ENCODE data around the gene MYO10.

MYO10 gene

DNA sequence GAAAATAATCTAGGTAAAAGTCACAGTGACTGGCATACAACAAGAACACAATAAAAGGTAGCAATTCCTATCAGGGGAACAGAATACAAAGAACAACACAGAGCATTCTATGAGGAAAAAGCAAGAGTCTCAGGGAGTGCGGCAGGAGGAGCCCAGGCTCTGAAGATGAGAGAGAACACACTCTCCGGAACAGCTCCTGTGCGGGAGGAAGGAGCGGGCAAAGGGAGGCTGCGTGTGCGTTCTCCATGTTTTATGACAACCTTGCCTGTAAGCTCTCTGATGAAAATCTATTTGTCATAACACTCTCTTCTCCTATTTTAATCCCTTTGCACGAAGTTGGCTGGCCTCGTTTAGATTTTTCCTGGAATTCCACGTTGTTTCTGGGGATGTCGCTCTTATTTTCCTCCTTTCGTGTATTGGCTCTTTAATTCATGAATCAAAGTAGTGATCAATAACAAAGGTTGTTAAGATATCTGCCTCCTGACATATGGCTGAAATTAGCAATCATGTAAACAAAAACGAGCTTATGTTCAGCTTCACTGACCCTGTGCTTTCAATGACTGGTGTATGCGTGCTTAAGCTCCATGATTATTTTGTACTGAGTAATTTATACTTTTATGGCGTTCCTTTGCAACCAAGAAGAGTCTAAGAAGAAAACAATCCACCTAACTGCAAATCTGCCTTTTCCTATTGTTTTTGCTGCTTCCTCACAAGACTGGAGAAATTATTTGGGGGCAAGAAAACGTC is 109.5 kb downstream of the MYO10 start:
- no peak for DNase-seq (ENCODE audit: extremely low read depth in 1 of 2, low read depth in 1 of 2)

- DNase-seq (ENCODE audit: extremely low read depth in 1 of 2, low read depth in 1 of 2): no peak
These were observed 116.4 kb downstream of the MYO10 start for GRCh38 chr5:16819522-16820167.

DNA sequence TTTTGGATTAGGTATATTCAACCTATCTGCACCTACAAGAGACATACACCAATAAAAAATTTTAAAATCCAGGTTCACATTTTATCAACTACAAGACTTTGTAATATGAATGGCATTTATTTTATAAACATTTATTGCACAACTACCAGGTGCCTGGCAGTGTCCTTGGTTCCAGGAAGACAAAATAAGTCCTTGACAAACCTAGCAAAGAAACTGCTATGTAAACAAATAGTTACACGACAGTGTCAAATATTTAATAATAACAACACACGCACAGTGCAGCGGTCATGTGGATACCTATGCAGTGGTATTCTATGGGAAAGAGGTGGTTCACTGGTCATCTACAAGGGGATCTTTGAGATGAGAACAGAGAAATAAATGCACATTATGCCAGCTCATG is 120.7 kb downstream of the MYO10 start:
- no peak for DNase-seq (ENCODE audit: extremely low read depth in 1 of 2, low read depth in 1 of 2)

- DNase-seq (ENCODE audit: extremely low read depth in 1 of 2, low read depth in 1 of 2): no peak
These were observed 123.2 kb downstream of the MYO10 start for GRCh38 chr5:16812911-16813310.

- DNase-seq (ENCODE audit: extremely low read depth in 1 of 2, low read depth in 1 of 2): no peak
These were observed 123.6 kb downstream of the MYO10 start for GRCh38 chr5:16812448-16812847.

DNA sequence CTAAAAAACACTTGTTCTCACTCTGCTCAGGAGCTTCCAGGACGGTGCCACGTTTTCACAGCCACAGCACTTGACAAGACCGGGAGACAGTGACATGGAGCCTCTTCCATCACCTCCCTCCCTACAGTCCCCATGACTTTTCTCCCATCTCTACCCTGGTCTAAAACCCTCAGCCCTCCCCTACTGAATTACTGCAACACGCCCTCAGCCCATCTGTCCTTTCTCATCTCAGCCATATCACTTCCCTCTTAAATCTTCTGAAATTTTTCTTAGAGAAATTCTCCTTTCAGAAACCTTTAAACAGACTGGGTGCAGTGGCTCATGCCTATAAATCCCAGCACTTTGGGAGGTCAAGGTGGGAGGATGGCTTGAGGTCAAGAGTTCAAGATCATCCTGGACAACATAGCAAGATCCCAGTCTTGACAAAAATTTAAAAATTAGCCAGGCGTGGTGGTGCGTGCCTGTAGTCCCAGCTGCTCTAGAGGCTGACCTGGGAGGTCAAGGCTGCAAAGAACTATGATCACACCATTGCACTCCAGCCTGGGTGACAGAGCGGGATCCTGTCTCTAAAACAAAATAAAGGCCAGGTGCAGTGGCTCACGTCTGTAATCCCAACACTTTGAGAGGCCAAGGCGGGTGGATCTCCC is 125.8 kb downstream of the MYO10 start:
- DNase-seq (ENCODE audit: extremely low read depth in 1 of 2, low read depth in 1 of 2): no peak

- DNase-seq (ENCODE audit: extremely low read depth in 1 of 2, low read depth in 1 of 2): no peak
These were observed 126.5 kb downstream of the MYO10 start for GRCh38 chr5:16809395-16810207.

- no peak for DNase-seq (ENCODE audit: extremely low read depth in 1 of 2, low read depth in 1 of 2)
These were observed 127.1 kb downstream of the MYO10 start for GRCh38 chr5:16809010-16809394.

DNA sequence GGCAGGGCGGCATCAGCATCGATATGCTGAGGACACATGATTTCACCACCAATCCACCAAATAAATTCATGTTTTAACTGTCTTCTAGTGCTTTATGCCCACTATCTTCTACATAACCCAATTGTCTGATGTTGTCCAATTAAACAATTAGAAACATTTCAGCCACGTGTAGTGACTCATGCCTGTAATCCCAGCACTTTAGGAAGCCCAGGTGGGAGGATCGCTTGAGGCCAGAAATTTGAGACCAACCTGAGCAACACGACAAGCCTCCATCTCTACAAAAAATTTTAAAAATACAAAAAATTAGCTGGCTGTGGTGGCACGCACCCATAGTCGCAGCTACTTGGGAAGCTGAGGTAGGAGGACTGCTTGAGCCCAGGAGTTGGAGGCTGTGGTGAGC is 128.1 kb downstream of the MYO10 start:
- no peak for DNase-seq (ENCODE audit: extremely low read depth in 1 of 2, low read depth in 1 of 2)

- DNase-seq (ENCODE audit: extremely low read depth in 1 of 2, low read depth in 1 of 2): no peak
These were observed 128.6 kb downstream of the MYO10 start for GRCh38 chr5:16807547-16807864.

GRCh38 chr5:16806711-16807546 is 129.2 kb downstream of the MYO10 start:
- no peak for DNase-seq (ENCODE audit: extremely low read depth in 1 of 2, low read depth in 1 of 2)

- no peak for DNase-seq (ENCODE audit: extremely low read depth in 1 of 2, low read depth in 1 of 2)
These were observed 130.6 kb downstream of the MYO10 start for GRCh38 chr5:16805486-16805885.

- DNase-seq (ENCODE audit: extremely low read depth in 1 of 2, low read depth in 1 of 2): no peak
These were observed 132.3 kb downstream of the MYO10 start for GRCh38 chr5:16803831-16804230.

- no peak for DNase-seq (ENCODE audit: extremely low read depth in 1 of 2, low read depth in 1 of 2)
These were observed 135.6 kb downstream of the MYO10 start for GRCh38 chr5:16800477-16800876.

DNA sequence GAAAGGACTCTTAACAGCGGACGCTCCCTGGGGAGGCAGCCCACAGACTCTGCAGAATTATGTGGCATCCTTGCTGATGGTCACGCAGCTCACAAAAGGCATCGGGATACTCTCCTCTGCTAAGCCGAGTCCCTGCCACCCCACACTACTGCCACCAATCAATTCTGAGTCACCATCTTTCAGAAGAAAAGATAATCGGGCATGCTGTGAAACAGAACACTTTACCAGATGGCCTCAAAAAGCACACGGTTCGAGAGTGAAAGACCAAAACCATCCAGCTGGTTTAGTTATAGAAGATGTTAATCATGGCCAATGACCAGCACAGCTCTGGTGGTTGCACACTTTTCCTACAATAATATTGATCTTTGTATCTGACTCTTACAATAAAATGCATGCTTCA is 136.3 kb downstream of the MYO10 start:
- no peak for DNase-seq (ENCODE audit: extremely low read depth in 1 of 2, low read depth in 1 of 2)

DNA sequence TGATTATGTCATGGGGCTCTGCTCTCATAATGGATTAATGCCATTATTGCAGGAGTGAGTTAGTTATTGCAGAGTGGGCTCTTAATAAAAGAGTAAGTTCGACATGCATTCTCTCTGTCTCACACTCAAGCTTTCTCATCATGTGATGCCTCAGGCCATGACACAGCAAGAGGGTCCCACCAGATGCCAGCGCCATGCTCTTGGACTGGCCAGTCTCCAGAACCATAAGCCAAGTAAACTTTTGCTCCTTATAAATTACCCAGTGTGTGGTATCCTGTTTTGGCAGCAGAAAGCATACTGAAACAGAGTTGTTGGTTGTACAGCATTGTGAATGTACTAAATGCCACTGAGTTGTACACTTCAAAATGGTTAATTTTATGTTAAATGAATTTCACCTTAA is 138.1 kb downstream of the MYO10 start:
- DNase-seq (ENCODE audit: extremely low read depth in 1 of 2, low read depth in 1 of 2): no peak

DNA sequence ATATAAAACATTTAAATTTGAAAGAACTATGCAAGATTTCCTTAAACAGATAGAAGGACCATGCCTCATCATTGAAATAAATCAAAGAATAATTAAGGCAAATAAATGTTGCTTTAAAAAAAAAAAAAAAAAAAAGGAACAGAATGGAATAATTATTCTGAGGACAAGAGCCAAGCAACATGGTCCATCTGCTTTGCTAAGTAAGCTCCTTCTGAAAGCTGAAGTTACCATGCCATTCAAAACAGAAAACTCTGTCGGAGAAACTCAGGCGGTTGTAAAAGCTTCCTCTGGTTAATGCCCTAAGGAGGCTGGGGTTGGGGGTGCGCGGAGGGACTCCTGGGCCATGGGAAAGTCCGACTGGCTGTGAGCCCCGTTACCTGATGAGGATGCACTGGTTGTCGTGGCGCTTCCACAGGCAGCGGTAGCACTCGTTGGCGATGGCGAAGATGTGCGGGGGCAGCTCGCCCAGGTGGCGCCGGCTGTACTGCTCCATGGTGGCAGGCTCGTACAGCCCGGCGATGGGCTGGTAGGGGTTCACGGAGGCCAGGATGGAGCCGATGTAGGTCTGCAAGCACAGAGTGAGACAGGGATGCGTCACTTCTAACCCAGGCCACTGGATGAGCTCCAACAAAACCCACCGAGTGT is 141.7 kb downstream of the MYO10 start:
- DNase-seq (ENCODE audit: extremely low read depth in 1 of 2, low read depth in 1 of 2): no peak

GRCh38 chr5:16792598-16793275 is 143.4 kb downstream of the MYO10 start:
- DNase-seq (ENCODE audit: extremely low read depth in 1 of 2, low read depth in 1 of 2): no peak

DNA sequence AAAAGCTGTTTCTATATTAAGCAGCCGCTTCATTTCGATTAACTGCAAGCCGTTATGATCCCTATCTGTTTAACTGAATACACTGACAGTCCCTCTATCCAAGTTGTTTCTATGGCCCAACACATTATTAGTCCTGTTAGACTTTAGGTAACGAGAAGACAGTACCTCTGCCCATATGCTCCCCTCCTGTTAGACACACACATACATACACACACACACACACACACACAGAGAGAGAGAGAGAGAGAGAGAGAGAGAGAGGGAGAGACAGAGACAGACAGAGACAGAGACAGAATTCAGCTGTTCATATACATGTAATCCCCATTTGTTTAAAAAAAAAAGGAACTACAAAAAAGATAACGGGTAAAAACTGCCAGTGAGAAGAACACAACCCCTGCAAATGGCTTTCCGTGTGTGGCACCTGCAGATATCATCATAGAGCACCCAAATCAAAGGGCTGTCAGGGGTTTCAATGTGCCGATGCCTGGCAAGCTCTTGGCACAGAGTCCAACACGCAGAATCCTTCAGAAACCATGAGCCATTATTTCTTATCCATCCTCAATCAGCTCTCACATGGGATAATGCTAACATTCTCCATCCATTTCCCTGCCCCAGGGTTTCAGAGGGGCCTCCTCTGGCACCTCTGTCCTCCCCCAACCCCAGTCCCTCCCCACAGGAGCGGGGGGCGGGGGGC is 144.0 kb downstream of the MYO10 start:
- DNase-seq (ENCODE audit: extremely low read depth in 1 of 2, low read depth in 1 of 2): no peak
